ENCODE measurements around the gene STX8. TPM values are rescaled to one million over a fixed set of nuclear protein-coding genes. Genes with fewer than 3 reads are reported as not detected.
A peak's percentile ranks its signal among the peaks of the same experiment; 100 is the strongest.
"Not testable (repeated sequence)": the region's sequence is repeated elsewhere in the genome, so short reads cannot be mapped to it uniquely, and the experiment has no call there.

STX8 gene
- 57.1 and 57.3 TPM in 2 replicates for total RNA-seq (2014; rRNA removed; shearing (Covaris generic))

DNA sequence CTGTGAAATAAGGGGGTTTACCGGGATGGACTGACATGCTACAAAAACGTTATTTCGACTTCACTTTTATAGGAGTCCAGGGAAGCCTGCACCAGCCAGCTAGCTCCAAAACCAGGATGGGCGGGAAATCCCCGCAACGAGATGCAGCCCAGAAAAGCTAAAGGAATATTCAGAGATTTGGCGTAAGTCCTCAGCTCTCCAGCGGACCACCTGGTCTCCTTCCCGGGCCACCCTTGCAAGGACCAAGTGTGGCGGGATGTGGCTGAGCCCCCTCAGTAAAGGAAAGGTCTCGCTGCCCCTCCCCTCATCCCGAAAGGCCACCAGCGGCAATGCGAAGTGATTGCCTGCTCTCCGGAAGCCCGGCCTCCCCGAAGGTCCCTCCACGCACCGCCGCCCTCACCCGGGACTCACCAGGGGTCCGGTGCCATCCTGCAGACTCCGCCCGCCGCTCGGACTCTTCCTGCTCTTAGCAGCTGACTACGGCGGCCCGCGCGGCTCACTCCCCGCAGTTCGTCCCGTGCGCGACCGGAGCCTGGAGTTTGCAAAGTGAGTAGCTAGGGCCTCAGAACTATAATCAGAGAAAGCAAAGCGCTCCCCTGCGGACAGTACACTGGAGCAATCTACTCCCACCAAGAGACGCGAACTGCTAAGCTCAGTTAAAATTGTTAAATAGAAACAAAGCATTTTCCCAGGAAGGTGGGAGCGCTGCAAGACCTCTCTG is at the start of gene STX8:
STX8 (minus strand) TSS at position 440 of the 721 bp plus-strand sequence; CDS start at position 428, 12 bp downstream.
- DNase-seq (ENCODE audit: low spot score): peak; percentile 72

DNA sequence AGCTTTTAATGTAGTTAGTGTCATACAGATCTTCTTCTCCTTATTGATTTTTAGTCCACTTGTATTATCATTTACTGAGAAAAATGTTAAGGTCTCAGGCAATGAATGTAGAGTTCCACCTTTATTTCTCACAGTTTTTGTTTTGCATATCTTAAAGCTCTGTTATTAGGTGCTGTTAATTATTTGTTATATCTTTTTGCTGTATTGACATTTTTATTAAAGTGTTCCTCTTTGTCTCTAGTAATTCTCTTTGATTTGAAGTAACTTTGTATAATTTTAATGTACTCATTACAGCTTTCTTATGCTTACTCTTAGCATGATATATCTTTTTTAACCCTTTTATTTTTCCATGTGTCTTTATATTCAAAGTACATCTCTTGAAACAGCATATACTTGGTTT is 47.3 kb upstream of the STX8 start:
- DNase-seq (ENCODE audit: low spot score): no peak

GRCh38 chr17:9615486-9615885 is 39.9 kb upstream of the STX8 start:
- DNase-seq (ENCODE audit: low spot score): no peak

GRCh38 chr17:9612006-9612405 is 36.4 kb upstream of the STX8 start:
- no peak for DNase-seq (ENCODE audit: low spot score)

DNA sequence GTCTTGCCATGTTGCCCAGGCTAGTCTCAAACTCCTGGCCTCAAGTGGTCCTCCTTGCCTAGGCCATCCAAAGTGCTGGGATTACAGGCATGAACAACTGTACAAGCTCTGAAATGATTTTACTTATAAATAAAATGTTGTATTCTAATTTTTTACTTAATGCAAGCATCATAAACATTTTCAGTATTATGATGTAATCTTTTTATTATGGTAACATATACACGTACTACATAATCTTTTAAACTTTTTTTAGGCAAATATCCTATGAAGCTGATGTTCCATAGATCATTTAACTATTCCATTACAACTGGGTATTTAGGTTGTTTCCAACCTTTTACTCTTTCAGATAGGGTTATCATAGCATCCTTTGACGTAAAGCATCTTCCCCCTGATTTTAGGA is 35.9 kb upstream of the STX8 start:
- DNase-seq (ENCODE audit: low spot score): no peak

- not testable (repeated sequence) for DNase-seq (ENCODE audit: low spot score)
These were observed 31.4 kb upstream of the STX8 start for GRCh38 chr17:9607058-9607457.

- no peak for DNase-seq (ENCODE audit: low spot score)
These were observed 30.8 kb upstream of the STX8 start for GRCh38 chr17:9606453-9606852.

GRCh38 chr17:9604583-9604982 is 29.0 kb upstream of the STX8 start:
- not testable (repeated sequence) for DNase-seq (ENCODE audit: low spot score)

DNA sequence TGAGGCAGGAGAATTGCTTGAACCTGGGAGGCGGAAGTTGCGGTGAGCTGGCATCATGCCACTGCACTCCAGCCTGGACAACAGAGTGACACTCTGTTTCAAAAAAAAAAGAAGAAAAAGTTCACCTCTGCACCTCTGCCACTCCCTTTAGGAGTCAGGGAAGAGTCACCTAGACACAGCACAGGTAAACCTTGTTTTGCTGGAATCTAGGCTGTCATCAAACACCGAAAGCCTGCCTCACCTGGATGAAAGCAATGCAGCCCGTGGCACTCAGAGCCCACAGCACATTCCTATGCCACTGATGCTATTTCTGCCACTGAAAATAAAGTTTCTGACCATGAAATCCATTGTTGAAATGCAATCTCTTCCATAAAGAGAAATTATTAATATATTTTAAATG is 23.0 kb upstream of the STX8 start:
- DNase-seq (ENCODE audit: low spot score): no peak

DNA sequence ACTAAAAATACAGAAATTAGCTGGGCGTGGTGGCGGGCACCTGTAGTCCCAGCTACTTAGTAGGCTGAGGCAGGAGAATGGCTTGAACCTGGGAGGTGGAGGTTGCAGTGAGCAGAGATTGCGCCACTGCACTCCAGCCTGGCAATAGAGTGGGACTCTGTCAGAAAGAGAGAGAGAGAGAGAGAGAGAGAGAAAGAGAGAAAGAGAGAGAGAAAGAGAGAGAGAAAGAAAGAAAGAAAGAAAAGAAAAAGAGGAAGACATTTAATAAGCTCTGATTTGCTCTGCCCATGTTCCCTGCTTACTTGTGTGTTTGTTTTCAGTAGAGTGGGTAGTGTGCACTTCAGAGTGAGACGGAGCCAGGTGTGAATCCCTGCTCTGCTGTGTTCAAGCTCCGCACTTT is 22.0 kb upstream of the STX8 start:
- DNase-seq (ENCODE audit: low spot score): not testable (repeated sequence)

GRCh38 chr17:9594065-9594464 is 18.4 kb upstream of the STX8 start:
- no peak for DNase-seq (ENCODE audit: low spot score)

- DNase-seq (ENCODE audit: low spot score): no peak
These were observed 12.5 kb upstream of the STX8 start for GRCh38 chr17:9587969-9588656.

DNA sequence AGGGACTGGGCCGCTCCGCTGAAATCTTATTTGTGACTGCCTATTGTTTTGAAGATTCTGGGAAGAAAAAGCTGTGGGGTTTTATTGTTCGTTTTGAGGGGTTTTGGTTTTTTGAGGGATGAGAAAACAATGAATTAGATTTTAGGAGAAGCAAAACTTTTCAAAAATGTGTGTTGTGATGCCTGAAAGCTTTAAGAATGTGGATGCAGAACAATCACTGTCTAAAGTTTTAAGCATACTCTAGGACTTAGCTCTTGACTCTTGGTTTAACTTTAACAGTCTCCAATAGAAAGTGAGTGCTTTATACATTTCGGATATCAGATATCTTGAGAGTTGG is 1.7 kb upstream of the STX8 start:
- DNase-seq (ENCODE audit: low spot score): no peak

DNA sequence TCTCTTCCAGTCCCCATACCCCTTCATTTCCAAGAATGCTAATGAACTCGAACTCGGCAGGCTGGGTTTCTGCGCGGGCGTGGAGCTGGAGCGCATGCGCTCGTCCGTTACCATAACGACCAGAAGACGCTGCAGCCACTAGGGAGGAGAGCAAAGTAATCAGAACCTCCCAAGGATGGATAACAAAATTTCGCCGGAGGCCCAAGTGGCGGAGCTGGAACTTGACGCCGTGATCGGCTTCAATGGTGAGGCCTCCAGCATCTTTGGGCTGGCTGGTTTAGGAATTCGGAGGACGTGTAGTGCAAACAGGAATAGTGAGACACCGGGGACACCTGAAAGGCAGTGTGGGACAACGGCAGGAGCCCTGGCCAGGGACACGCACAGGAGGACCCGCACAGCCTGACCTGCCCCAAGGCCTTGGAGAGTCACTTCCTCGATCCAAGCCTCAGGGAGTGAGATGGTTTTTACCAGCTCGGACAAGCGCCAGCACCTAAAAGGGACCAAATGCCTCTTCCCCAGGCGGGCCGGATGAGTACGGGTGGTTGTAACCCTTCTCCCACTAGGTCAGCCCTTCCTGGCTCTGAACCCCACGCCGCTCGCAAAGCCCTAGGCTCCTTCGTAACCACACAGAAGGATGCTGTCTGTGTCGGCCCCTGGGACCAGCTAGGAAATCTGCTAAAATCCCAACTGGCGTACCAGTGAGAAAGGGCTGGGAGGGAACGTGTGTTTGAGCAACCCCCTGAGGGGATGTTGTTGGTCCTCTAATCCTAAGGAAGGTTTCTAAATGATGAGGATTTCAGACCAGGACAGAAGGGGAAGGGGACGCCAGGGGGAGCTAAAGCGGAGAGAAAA is 1.1 kb upstream of the STX8 start, which contains the start of gene CFAP52:
CFAP52 (plus strand) TSS at position 122 of the 852 bp plus-strand sequence; CDS start at position 176, 54 bp downstream.
- DNase-seq (ENCODE audit: low spot score): peak; percentile 65

- DNase-seq (ENCODE audit: low spot score): no peak
These were observed 4.4 kb downstream of the STX8 start for GRCh38 chr17:9571201-9571600.

DNA sequence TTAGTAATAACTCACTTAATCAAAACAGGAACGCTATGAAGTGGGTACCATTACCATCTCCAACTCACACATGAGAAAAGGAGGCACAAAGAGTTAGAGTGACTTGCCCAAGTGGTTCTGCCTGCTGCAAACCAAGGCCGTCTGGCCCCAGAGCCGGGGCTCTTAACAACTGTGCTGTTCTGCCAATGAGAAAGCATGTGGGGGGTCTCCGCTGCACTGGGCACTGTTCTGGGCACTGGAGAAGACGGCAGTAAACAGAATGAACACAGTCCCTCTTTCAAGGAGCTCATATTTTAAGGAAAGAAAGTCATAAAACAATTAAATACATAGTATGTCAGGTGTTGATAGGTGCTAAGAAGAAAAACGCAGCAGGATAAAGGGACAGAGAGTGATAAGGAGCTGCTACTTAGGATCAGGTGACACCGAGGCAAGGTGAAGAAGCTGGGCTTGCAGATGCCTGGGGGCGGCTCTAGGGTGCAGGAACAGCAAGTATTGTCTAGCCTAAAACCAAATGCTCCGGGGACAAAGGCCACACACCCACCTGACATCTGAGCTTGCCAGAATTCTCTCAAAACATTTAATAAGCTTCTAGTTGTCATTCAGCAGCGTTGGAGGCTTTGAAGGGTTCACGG is 6.5 kb downstream of the STX8 start:
- DNase-seq (ENCODE audit: low spot score): no peak

- no peak for DNase-seq (ENCODE audit: low spot score)
These were observed 7.6 kb downstream of the STX8 start for GRCh38 chr17:9568004-9568403.

DNA sequence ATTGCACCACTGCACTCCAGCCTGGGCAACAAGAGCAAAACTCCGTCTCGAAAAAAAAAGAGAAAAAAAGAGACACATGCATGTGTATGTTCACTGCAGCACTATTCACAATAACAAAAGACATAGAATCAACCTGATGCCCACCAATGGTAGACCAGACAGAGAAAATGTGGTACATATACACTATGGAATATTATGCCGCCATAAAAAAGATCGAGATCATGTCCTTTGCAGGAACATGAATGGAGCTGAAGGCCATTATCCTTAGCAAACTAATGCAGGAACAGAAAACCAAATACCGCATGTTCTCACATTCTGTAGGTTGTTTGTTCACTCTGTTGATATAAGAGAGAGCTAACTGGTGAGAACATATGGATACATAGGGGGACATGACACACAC is 8.9 kb downstream of the STX8 start:
- not testable (repeated sequence) for DNase-seq (ENCODE audit: low spot score)

- peak; percentile 30 for DNase-seq (ENCODE audit: low spot score)
These were observed 9.6 kb downstream of the STX8 start for GRCh38 chr17:9566067-9566466.

- no peak for DNase-seq (ENCODE audit: low spot score)
These were observed 11.5 kb downstream of the STX8 start for GRCh38 chr17:9564104-9564503.

DNA sequence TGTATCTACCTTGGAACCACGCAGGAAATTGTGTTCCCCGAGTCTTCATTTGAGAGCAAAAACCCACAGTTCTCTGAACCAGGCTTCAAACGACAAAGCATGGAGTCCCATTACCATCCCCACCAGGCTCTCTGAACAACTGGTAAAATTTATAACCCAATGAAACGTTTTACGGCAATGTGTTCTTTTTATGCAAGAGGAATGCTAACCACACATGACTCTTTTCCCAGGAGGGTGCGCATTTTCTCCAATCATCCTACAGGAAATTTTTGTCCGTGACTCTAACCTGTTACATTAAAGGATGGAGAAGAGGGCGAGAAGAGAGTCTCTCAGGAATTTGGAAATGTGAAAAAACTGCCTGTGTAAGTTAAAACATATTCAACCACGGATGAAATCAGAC is 17.8 kb downstream of the STX8 start:
- no peak for DNase-seq (ENCODE audit: low spot score)

Measured in A172 (cell line).